SJCRH30 (cell line): ENCODE measurements around the gene MCF2L. TPM values are rescaled to one million over a fixed set of nuclear protein-coding genes. Genes with fewer than 3 reads are reported as not detected.
"Not testable (repeated sequence)": the region's sequence is repeated elsewhere in the genome, so short reads cannot be mapped to it uniquely, and the experiment has no call there.

Experiments
- DNase-seq, 2 experiments: peaks; one replicate each; pipeline ENCODE4 v3.0.0-alpha.2; 2015 to 2020
- H3K27ac ChIP-seq: fragments of 250-450 bp; sonication (Bioruptor Pico); 2 replicates; pipeline ENCODE4 v1.5.1; 2020; ENCODE audit warnings: mild to moderate bottlenecking, moderate library complexity
- H3K27me3 ChIP-seq: fragments of 250-450 bp; sonication (Bioruptor Pico); 2 replicates; pipeline ENCODE4 v1.5.1; 2020; ENCODE audit warnings: mild to moderate bottlenecking, moderate library complexity
- H3K36me3 ChIP-seq: fragments of 250-450 bp; sonication (Bioruptor Pico); 2 replicates; pipeline ENCODE4 v1.5.1; 2020; ENCODE audit warnings: mild to moderate bottlenecking, moderate library complexity
- H3K4me1 ChIP-seq: fragments of 250-450 bp; sonication (Bioruptor Pico); 2 replicates; pipeline ENCODE4 v1.5.1; 2020; ENCODE audit warnings: mild to moderate bottlenecking, moderate library complexity
- H3K4me3 ChIP-seq: fragments of 250-450 bp; sonication (Bioruptor Pico); 2 replicates; pipeline ENCODE4 v1.5.1; 2020; ENCODE audit warnings: mild to moderate bottlenecking, moderate library complexity
- H3K9me3 ChIP-seq: fragments of 250-450 bp; sonication (Bioruptor Pico); replicated peaks from 2 replicates; pipeline ENCODE4 v1.5.1; 2020; ENCODE audit warnings: mild to moderate bottlenecking, moderate library complexity
- total RNA-seq: library from RNA; depleted of rRNA; stranded (reverse); fragments of >200 nt; shearing (Covaris generic); gene quantifications from 2 replicates; pipeline ENCODE4 v1.2.3, GENCODE V29; 2014

Gene MCF2L
- total RNA-seq, 1 experiment from 2014 or later, result 4.4 TPM

GRCh38 chr13:113076681-113077401 is 107.8 kb downstream of the MCF2L start:
- Histone ChIP-seq H3K4me1 (no peaks in the 10 kb centered on the region), H3K4me3 (no peak overlapping the region), H3K27me3 (no peaks in the 10 kb centered on the region), H3K36me3 (no peaks in the 10 kb centered on the region), H3K27ac (no peak overlapping the region), H3K9me3 (no peaks in the 10 kb centered on the region)
- no peak for DNase-seq

GRCh38 chr13:113077566-113077952 is 108.5 kb downstream of the MCF2L start:
- no peak for DNase-seq
- H3K27ac ChIP-seq, result no peak overlapping the region
- no peaks in the 10 kb centered on the region for H3K9me3 ChIP-seq
- H3K4me1 ChIP-seq, result no peaks in the 10 kb centered on the region
- H3K4me3 ChIP-seq, result no peak overlapping the region
- no peaks in the 10 kb centered on the region for H3K36me3 ChIP-seq
- H3K27me3 ChIP-seq, result no peaks in the 10 kb centered on the region

- DNase-seq, result no peak
Observed at GRCh38 chr13:113077953-113078901, 109.2 kb downstream of the MCF2L start.

GRCh38 chr13:113078902-113079780 is 110.1 kb downstream of the MCF2L start:
- H3K9me3 ChIP-seq, result no peaks in the 10 kb centered on the region
- H3K36me3 ChIP-seq, result no peaks in the 10 kb centered on the region
- no peak overlapping the region for H3K4me3 ChIP-seq
- H3K27ac ChIP-seq, result no peak overlapping the region
- no peaks in the 10 kb centered on the region for H3K27me3 ChIP-seq
- DNase-seq, result no peak
- no peaks in the 10 kb centered on the region for H3K4me1 ChIP-seq

More at GRCh38 chr13:113077953-113078901, 109.2 kb downstream of the MCF2L start:
- H3K4me3 ChIP-seq, result no peak overlapping the region
- no peaks in the 10 kb centered on the region for H3K9me3 ChIP-seq
- no peaks in the 10 kb centered on the region for H3K27me3 ChIP-seq
- H3K4me1 ChIP-seq, result no peaks in the 10 kb centered on the region
- no peak overlapping the region for H3K27ac ChIP-seq
- H3K36me3 ChIP-seq, result no peaks in the 10 kb centered on the region

GRCh38 chr13:113079781-113080080 is 110.7 kb downstream of the MCF2L start:
- DNase-seq, H3K4me1 ChIP-seq, H3K36me3 ChIP-seq: not testable (repeated sequence)

GRCh38 chr13:113080361-113080831 is 111.4 kb downstream of the MCF2L start:
- Histone ChIP-seq H3K9me3 (no peaks in the 10 kb centered on the region), H3K36me3 (no peaks in the 10 kb centered on the region), H3K27me3 (no peaks in the 10 kb centered on the region), H3K27ac (no peak overlapping the region), H3K4me1 (no peaks in the 10 kb centered on the region), H3K4me3 (no peak overlapping the region)
- no peak for DNase-seq

More at GRCh38 chr13:113079781-113080080, 110.7 kb downstream of the MCF2L start:
- not testable (repeated sequence) for H3K9me3 ChIP-seq, H3K27me3 ChIP-seq, H3K27ac ChIP-seq, H3K4me3 ChIP-seq

- Histone ChIP-seq H3K4me3 (no peak overlapping the region), H3K4me1 (no peaks in the 10 kb centered on the region), H3K9me3 (no peaks in the 10 kb centered on the region), H3K36me3 (no peaks in the 10 kb centered on the region), H3K27me3 (no peaks in the 10 kb centered on the region), H3K27ac (no peak overlapping the region)
- DNase-seq, result no peak
Observed at GRCh38 chr13:113080901-113081521, 112.0 kb downstream of the MCF2L start.

GRCh38 chr13:113082198-113083021 is 113.4 kb downstream of the MCF2L start:
- H3K27me3 ChIP-seq, result no peaks in the 10 kb centered on the region
- no peak for DNase-seq

GRCh38 chr13:113083022-113083373 is 114.0 kb downstream of the MCF2L start:
- Histone ChIP-seq H3K27ac (no peak overlapping the region), H3K36me3 (no peaks in the 10 kb centered on the region), H3K4me3 (no peak overlapping the region), H3K27me3 (no peaks in the 10 kb centered on the region), H3K9me3 (no peaks in the 10 kb centered on the region), H3K4me1 (no peaks in the 10 kb centered on the region)
- no peak for DNase-seq

More at GRCh38 chr13:113082198-113083021, 113.4 kb downstream of the MCF2L start:
- no peak overlapping the region for H3K4me3 ChIP-seq
- H3K27ac ChIP-seq, result no peak overlapping the region
- no peaks in the 10 kb centered on the region for H3K36me3 ChIP-seq
- H3K4me1 ChIP-seq, result no peaks in the 10 kb centered on the region
- H3K9me3 ChIP-seq, result no peaks in the 10 kb centered on the region

- Histone ChIP-seq H3K4me1 (no peaks in the 10 kb centered on the region), H3K27me3 (no peaks in the 10 kb centered on the region), H3K36me3 (no peaks in the 10 kb centered on the region), H3K27ac (no peak overlapping the region), H3K4me3 (no peak overlapping the region), H3K9me3 (no peaks in the 10 kb centered on the region)
- peak in 1 of 2 experiments; percentile 22 for DNase-seq
Observed at GRCh38 chr13:113083402-113084061, 114.5 kb downstream of the MCF2L start.

- no peaks in the 10 kb centered on the region for H3K27me3 ChIP-seq
- H3K36me3 ChIP-seq, result no peaks in the 10 kb centered on the region
- no peak overlapping the region for H3K27ac ChIP-seq
- H3K9me3 ChIP-seq, result no peaks in the 10 kb centered on the region
- no peaks in the 10 kb centered on the region for H3K4me1 ChIP-seq
- H3K4me3 ChIP-seq, result no peak overlapping the region
- no peak for DNase-seq
Observed at GRCh38 chr13:113084094-113084942, 115.3 kb downstream of the MCF2L start.

GRCh38 chr13:113084943-113085540 is 116.0 kb downstream of the MCF2L start:
- H3K9me3 ChIP-seq, result no peaks in the 10 kb centered on the region
- H3K4me3 ChIP-seq, result no peak overlapping the region
- no peaks in the 10 kb centered on the region for H3K36me3 ChIP-seq
- no peaks in the 10 kb centered on the region for H3K27me3 ChIP-seq
- DNase-seq, result no peak
- H3K27ac ChIP-seq, result no peak overlapping the region
- no peaks in the 10 kb centered on the region for H3K4me1 ChIP-seq
